GM18511 (cell line): ENCODE data around the gene ESX1.
"Not testable (repeated sequence)": the region's sequence is repeated elsewhere in the genome, so short reads cannot be mapped to it uniquely, and the experiment has no call there.

Experiments used
- ATAC-seq: cut with Tn5 transposase; IDR thresholded peaks from one replicate; pipeline ENCODE4 v1.9.1; 2021; ENCODE audit warnings: mild to moderate bottlenecking, moderate library complexity; ENCODE audit not compliant: unreplicated experiment

Gene ESX1

GRCh38 chrX:104254442-104255115, at the start of gene ESX1:
Gene ESX1, minus strand, starts transcription at chrX:104254933. Its CDS starts 84 bp downstream, at chrX:104254849.
- no peak for ATAC-seq

- ATAC-seq: no peak
Observed at GRCh38 chrX:104295636-104296035, 40.9 kb upstream of the ESX1 start.

GRCh38 chrX:104288961-104289360, 34.2 kb upstream of the ESX1 start:
- ATAC-seq: no peak

- ATAC-seq: no peak
Observed at GRCh38 chrX:104288269-104288668, 33.5 kb upstream of the ESX1 start.

- ATAC-seq: no peak
Observed at GRCh38 chrX:104285201-104285600, 30.5 kb upstream of the ESX1 start.

GRCh38 chrX:104284507-104284906, 29.8 kb upstream of the ESX1 start:
- ATAC-seq: no peak

GRCh38 chrX:104282166-104282725, 27.5 kb upstream of the ESX1 start:
- ATAC-seq: no peak

- no peak for ATAC-seq
Observed at GRCh38 chrX:104281564-104281963, 26.8 kb upstream of the ESX1 start.

GRCh38 chrX:104280609-104281008, 25.9 kb upstream of the ESX1 start:
- no peak for ATAC-seq

GRCh38 chrX:104270916-104271512, 16.3 kb upstream of the ESX1 start:
- ATAC-seq: peak; percentile 66

GRCh38 chrX:104270212-104270611, 15.5 kb upstream of the ESX1 start:
- no peak for ATAC-seq

GRCh38 chrX:104255465-104255864, 732 bp upstream of the ESX1 start:
- no peak for ATAC-seq

- ATAC-seq: no peak
Observed at GRCh38 chrX:104253567-104254441, 929 bp downstream of the ESX1 start.

- no peak for ATAC-seq
Observed at GRCh38 chrX:104250470-104250869, 4.3 kb downstream of the ESX1 start.

- not testable (repeated sequence) for ATAC-seq
Observed at GRCh38 chrX:104230060-104230459, 24.7 kb downstream of the ESX1 start.

- no peak for ATAC-seq
Observed at GRCh38 chrX:104211187-104211586, 43.5 kb downstream of the ESX1 start.

- no peak for ATAC-seq
Observed at GRCh38 chrX:104205548-104205947, 49.2 kb downstream of the ESX1 start.
